PC-9 (cell line): ENCODE measurements around the gene APOM. TPM values are rescaled to one million over a fixed set of nuclear protein-coding genes. Genes with fewer than 3 reads are reported as not detected.

ENCODE experiments used
- BruUV-seq: library from RNA; stranded (reverse); fragments of 400-500 nt; replicated peaks from 2 replicates; lab custom pipeline; 2021; lab: Mats Ljungman, UMichigan
- CTCF ChIA-PET: fragments of 300-600 bp; sonication (Branson Sonifier 250); formaldehyde crosslinking; loops from one replicate; lab custom pipeline; 2022; ENCODE audit warnings: antibody characterized with exemption; lab: Charles Lee
- POLR2A ChIA-PET: fragments of 300-600 bp; sonication (Branson Sonifier 250); formaldehyde crosslinking; loops from one replicate; lab custom pipeline; 2022; ENCODE audit warnings: antibody characterized with exemption; ENCODE audit not compliant: unreplicated experiment; lab: Charles Lee
- DNase-seq, 2 experiments: peaks; one replicate each; pipeline versions ENCODE4 v3.0.0 to v3.0.0-alpha.2; 2015 to 2022; ENCODE audit warnings: mixed read lengths in 1 of 2
- H2AFZ ChIP-seq: fragments of 200-600 bp; sonication (generic); 2 replicates; pipeline ENCODE4 v1.8.1; 2017; ENCODE audit warnings: antibody characterized with exemption
- H3F3A ChIP-seq: fragments of 200-600 bp; sonication (generic); 2 replicates; pipeline ENCODE4 v1.8.1; 2017; ENCODE audit warnings: antibody characterized with exemption, mild to moderate bottlenecking, low read depth; ENCODE audit not compliant: insufficient read depth
- H3K27ac ChIP-seq: fragments of 200-600 bp; sonication (generic); 2 replicates; pipeline ENCODE4 v1.6.1; 2016; ENCODE audit warnings: mixed run types
- H3K27me3 ChIP-seq: fragments of 200-600 bp; sonication (generic); 2 replicates; pipeline ENCODE4 v1.6.1; 2016; ENCODE audit warnings: low read depth, mixed run types; ENCODE audit not compliant: insufficient read depth
- H3K36me3 ChIP-seq: fragments of 200-600 bp; sonication (generic); 2 replicates; pipeline ENCODE4 v1.6.1; 2016; ENCODE audit warnings: low read depth, mixed run types
- H3K4me1 ChIP-seq: fragments of 200-600 bp; sonication (generic); replicated peaks from 2 replicates; pipeline ENCODE4 v1.6.1; 2016; ENCODE audit warnings: mixed run types; ENCODE audit not compliant: insufficient read depth
- H3K4me2 ChIP-seq: fragments of 200-600 bp; sonication (generic); 2 replicates; pipeline ENCODE4 v1.6.1; 2017; ENCODE audit warnings: mixed run types
- H3K4me3 ChIP-seq: fragments of 200-600 bp; sonication (generic); 2 replicates; pipeline ENCODE4 v1.6.1; 2016; ENCODE audit warnings: mixed run types
- H3K79me2 ChIP-seq: fragments of 200-600 bp; sonication (generic); 2 replicates; pipeline ENCODE4 v1.6.1; 2017; ENCODE audit warnings: low read depth, mixed run types
- H3K9me2 ChIP-seq: fragments of 200-600 bp; sonication (generic); 2 replicates; pipeline ENCODE4 v1.8.1; 2017; ENCODE audit warnings: mild to moderate bottlenecking; ENCODE audit not compliant: insufficient read depth
- H3K9me3 ChIP-seq: fragments of 200-600 bp; sonication (generic); 2 replicates; pipeline ENCODE4 v1.8.1; 2016; ENCODE audit warnings: low read depth; ENCODE audit not compliant: insufficient read depth
- H4K20me1 ChIP-seq: fragments of 200-600 bp; sonication (generic); 2 replicates; pipeline ENCODE4 v1.8.1; 2017; ENCODE audit not compliant: insufficient read depth
- CTCF ChIP-seq: fragments of 200-600 bp; sonication (generic); conservative IDR thresholded peaks from 2 replicates; pipeline ENCODE4 v1.6.1; 2017; ENCODE audit warnings: mixed run types, antibody characterized with exemption, mild to moderate bottlenecking, moderate library complexity
- EZH2 ChIP-seq: fragments of 200-600 bp; sonication (generic); IDR thresholded peaks from 2 replicates; pipeline ENCODE4 v1.8.0; 2017; ENCODE audit warnings: antibody characterized with exemption, low read depth
- intact Hi-C: fragments of 100-400 bp; cut with micrococcal nuclease; formaldehyde crosslinking; loops from one replicate; pipeline ENCODE4 v1.10.0; 2022; ENCODE audit not compliant: unreplicated experiment
- total RNA-seq: library from RNA; stranded (reverse); gene quantifications from 2 replicates; pipeline ENCODE4 v1.2.3, GENCODE V29; 2021

APOM gene
- total RNA-seq, 1 experiment from 2014 or later, result 2.9 TPM

GRCh38 chr6:31663126-31663960 is 7.6 kb downstream of the APOM start:
- POLR2A ChIA-PET, result interaction anchor here (0.6 kb wide), 2 partner anchors 72 to 73 kb away, joined by 3 to 13 read pairs; no protein-coding TSS in a partner anchor

DNA sequence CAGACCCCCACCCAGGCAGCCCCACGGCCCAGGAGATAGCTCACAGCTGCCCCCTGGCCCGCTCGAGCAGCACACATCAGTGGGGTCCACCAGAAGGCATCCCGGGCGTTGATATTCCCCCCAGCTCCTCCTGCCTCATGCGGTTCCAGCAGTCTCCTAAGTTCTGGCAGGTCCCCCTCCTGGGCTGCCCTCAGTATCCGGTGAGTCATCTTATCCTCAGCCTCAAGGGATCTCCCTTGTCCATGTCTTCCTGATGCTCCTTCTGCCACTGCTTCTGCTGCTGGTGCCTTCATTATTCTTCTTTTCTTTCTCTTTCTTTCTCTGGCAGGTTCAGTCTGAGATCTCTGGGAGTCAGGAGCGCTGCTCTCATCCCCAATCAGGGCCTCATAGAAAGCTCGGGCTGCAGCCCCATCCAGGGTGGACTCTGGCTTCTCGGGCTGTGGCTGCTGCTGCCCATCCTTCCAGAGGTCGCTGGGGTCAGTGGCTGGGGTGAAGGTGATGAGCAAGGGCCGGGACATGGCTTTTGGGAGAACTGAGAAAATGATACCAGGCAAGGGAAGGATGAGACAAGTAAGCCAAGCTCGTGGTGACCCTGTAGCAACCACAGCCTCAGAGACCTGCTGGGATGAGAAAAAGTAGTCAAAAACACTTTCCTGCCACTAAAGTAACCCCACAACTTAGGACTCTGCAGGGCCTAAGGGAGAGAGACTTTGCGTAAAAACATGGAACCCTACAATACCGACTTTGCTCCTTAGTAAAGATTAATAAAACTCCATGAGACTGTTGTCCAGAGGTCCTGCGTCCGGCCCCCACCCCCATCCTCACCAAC is 8.5 kb downstream of the APOM start:
- BruUV-seq, result TSS peak; percentile 21

More at GRCh38 chr6:31663126-31663960, 7.6 kb downstream of the APOM start:
- H3K36me3 ChIP-seq, result peaks cover 23% of the 10 kb centered on the region
- no peaks in the 10 kb centered on the region for H3K9me3 ChIP-seq
- CTCF ChIA-PET, result no interaction called here
- no peak overlapping the region for H3K27ac ChIP-seq
- peaks cover 37% of the 10 kb centered on the region for H3K4me1 ChIP-seq
- peak overlapping the region; percentile 90; the same call in 1 of the 2 replicates for H3K4me3 ChIP-seq
- no peaks in the 10 kb centered on the region for H3K27me3 ChIP-seq
- peaks cover 67% of the 10 kb centered on the region for H3K79me2 ChIP-seq
- intact Hi-C loops, result loop anchor here (10.0 kb wide), 1 partner anchor 511 kb away; the partner anchor contains the start of genes AGPAT1 and RNF5
- H3K4me2 ChIP-seq, result peak overlapping the region; percentile 95
- H4K20me1 ChIP-seq, result peaks cover 10% of the 10 kb centered on the region; the same call in 1 of the 2 replicates
- no peak for TF ChIP-seq EZH2
- DNase-seq, result no peak
- no peak overlapping the region for H2AFZ ChIP-seq
- no TSS peak for BruUV-seq
- H3F3A ChIP-seq, result peaks cover 23% of the 10 kb centered on the region
- no peaks in the 10 kb centered on the region for H3K9me2 ChIP-seq

More for the DNA sequence above, 8.5 kb downstream of the APOM start:
- DNase-seq, result no peak
- peaks cover 63% of the 10 kb centered on the region for H3K79me2 ChIP-seq
- peak overlapping the region; percentile 90 for H3K4me3 ChIP-seq
- H3K9me3 ChIP-seq, result no peaks in the 10 kb centered on the region
- peak overlapping the region; percentile 95 for H3K4me2 ChIP-seq
- H2AFZ ChIP-seq, result peak overlapping the region; percentile 86
- peaks cover 6% of the 10 kb centered on the region; the same call in 1 of the 2 replicates for H4K20me1 ChIP-seq
- CTCF ChIA-PET, result interaction anchor here (0.6 kb wide), 1 partner anchor 166 kb away, joined by 11 read pairs; no protein-coding TSS in a partner anchor
- intact Hi-C loops, result loop anchor here (2.0 to 10.0 kb wide), 2 partner anchors 117 to 511 kb away; partner anchors contain the start of genes AGPAT1, ATP6V1G2, NFKBIL1 and RNF5
- peaks cover 23% of the 10 kb centered on the region for H3F3A ChIP-seq
- POLR2A ChIA-PET, result interaction anchor here (0.6 to 1.0 kb wide), 6 partner anchors 13 to 418 kb away, joined by 3 to 13 read pairs (median 4); partner anchors contain the start of genes NEU1 and NFKBIL1
- TF ChIP-seq CTCF (no peak), EZH2 (no peak)
- H3K27me3 ChIP-seq, result no peaks in the 10 kb centered on the region
- no peaks in the 10 kb centered on the region for H3K9me2 ChIP-seq
- H3K27ac ChIP-seq, result peak overlapping the region; percentile 80
- peaks cover 31% of the 10 kb centered on the region for H3K36me3 ChIP-seq
- H3K4me1 ChIP-seq, result peaks cover 28% of the 10 kb centered on the region
